Endothelial cell (in vitro differentiated cells): ENCODE data around the gene ZNF277. TPM values are rescaled to one million over a fixed set of nuclear protein-coding genes. Genes with fewer than 3 reads are reported as not detected.

Source experiments
- DNase-seq: peaks from one replicate; pipeline ENCODE4 v3.0.0; 2021; ENCODE audit warnings: low spot score
- H3K27ac Mint-ChIP-seq: one replicate; pipeline ENCODE4 v1.8.0; 2021; ENCODE audit warnings: mixed read lengths, inconsistent platforms; ENCODE audit not compliant: unreplicated experiment
- H3K27me3 Mint-ChIP-seq: one replicate; pipeline ENCODE4 v1.8.0; 2021; ENCODE audit warnings: mild to moderate bottlenecking, moderate library complexity, mixed read lengths, inconsistent platforms; ENCODE audit not compliant: unreplicated experiment
- H3K36me3 Mint-ChIP-seq: one replicate; pipeline ENCODE4 v1.8.0; 2021; ENCODE audit warnings: mild to moderate bottlenecking, low read depth, mixed read lengths, inconsistent platforms; ENCODE audit not compliant: unreplicated experiment
- H3K4me1 Mint-ChIP-seq: one replicate; pipeline ENCODE4 v1.8.0; 2021; ENCODE audit warnings: mild to moderate bottlenecking, mixed read lengths, inconsistent platforms; ENCODE audit not compliant: unreplicated experiment
- H3K4me3 Mint-ChIP-seq: one replicate; pipeline ENCODE4 v1.8.0; 2021; ENCODE audit warnings: mild to moderate bottlenecking, mixed read lengths, inconsistent platforms; ENCODE audit not compliant: unreplicated experiment
- H3K9me3 Mint-ChIP-seq: one replicate; pipeline ENCODE4 v1.8.0; 2021; ENCODE audit warnings: mixed read lengths, inconsistent platforms; ENCODE audit not compliant: unreplicated experiment
- total RNA-seq: library from RNA; stranded (reverse); fragmentation: NEBNext Ultra II Directional; extraction: Animal tissue kit (Norgen Biotek cat#: 25700); gene quantifications from one replicate; pipeline ENCODE4 v1.2.1, GENCODE V29; 2021; ENCODE audit not compliant: unreplicated experiment
- TF ChIP-seq, protein P1 (sequence below): fragments of 200-600 bp; sonication (generic); IDR thresholded peaks from one replicate; pipeline ENCODE4 v1.5.0; 2021; ENCODE audit warnings: antibody characterized with exemption; ENCODE audit not compliant: unreplicated experiment

The ZNF277 gene
- total RNA-seq, 1 donor from 2014 or later, result 26.1 TPM

DNA sequence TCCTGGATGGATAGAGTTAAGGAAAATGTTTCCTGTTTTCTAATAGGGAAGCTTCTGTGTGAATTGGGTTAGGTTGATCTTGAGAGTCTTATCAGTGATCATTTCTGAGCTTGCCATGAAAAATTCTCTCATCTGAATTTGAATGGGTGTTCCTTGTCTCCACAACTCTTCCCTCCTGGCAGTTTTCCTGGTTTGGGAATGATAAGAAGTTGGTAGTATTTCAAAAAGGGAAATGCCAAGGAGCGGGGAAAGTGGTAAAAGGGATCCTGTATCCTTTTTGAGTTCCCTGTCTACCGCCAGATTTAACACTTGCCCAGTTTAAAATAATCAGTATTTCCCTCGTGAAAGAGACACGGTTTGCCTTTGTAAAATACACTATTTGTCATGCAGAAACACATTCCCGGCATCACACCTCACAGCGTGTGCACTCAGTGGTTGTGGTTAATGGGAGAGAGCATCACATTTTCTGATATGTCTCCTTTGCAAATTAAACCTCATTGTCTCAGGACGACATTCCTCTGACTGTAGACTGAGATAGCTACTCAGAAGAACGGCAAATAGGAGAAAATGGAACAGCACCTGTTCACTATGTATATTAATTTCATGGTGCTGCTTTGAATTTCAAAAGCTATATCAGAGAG, 130.6 kb downstream of the ZNF277 start:
- Mint-ChIP-seq H3K27me3 (no peaks in the 10 kb centered on the region), H3K27ac (peak overlapping the region; percentile 11), H3K9me3 (no peaks in the 10 kb centered on the region), H3K4me1 (peaks cover 10% of the 10 kb centered on the region), H3K36me3 (no peaks in the 10 kb centered on the region), H3K4me3 (no peak overlapping the region)
- no peak for DNase-seq
- TF ChIP-seq, protein P1, sequence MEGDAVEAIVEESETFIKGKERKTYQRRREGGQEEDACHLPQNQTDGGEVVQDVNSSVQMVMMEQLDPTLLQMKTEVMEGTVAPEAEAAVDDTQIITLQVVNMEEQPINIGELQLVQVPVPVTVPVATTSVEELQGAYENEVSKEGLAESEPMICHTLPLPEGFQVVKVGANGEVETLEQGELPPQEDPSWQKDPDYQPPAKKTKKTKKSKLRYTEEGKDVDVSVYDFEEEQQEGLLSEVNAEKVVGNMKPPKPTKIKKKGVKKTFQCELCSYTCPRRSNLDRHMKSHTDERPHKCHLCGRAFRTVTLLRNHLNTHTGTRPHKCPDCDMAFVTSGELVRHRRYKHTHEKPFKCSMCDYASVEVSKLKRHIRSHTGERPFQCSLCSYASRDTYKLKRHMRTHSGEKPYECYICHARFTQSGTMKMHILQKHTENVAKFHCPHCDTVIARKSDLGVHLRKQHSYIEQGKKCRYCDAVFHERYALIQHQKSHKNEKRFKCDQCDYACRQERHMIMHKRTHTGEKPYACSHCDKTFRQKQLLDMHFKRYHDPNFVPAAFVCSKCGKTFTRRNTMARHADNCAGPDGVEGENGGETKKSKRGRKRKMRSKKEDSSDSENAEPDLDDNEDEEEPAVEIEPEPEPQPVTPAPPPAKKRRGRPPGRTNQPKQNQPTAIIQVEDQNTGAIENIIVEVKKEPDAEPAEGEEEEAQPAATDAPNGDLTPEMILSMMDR, result no peak

DNA sequence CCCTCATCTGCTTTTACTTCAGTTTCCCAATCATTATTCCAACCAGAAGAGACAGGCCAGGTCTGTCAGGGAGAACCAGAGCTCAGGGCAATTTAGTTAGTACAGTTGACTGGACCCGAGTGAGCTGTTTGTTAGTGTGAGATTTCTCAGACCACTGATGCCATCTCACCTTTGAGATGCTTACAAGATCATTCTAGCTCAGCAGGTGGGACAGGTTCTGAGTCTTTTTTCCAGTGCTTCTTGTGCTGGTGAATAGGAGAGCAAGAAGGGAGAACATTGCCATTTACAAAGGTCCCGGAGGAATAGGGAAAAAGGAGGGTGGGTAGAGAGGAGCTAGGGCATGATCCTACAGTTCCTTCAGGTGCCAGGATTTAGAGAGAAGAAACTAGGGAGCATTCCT, 131.4 kb downstream of the ZNF277 start:
- TF ChIP-seq, protein P1, result no peak
- no peak for DNase-seq
- H3K9me3 Mint-ChIP-seq, result no peaks in the 10 kb centered on the region
- no peak overlapping the region for H3K27ac Mint-ChIP-seq
- no peak overlapping the region for H3K4me3 Mint-ChIP-seq
- peaks cover 10% of the 10 kb centered on the region for H3K4me1 Mint-ChIP-seq
- H3K36me3 Mint-ChIP-seq, result peaks cover under 1% of the 10 kb centered on the region
- H3K27me3 Mint-ChIP-seq, result no peaks in the 10 kb centered on the region

DNA sequence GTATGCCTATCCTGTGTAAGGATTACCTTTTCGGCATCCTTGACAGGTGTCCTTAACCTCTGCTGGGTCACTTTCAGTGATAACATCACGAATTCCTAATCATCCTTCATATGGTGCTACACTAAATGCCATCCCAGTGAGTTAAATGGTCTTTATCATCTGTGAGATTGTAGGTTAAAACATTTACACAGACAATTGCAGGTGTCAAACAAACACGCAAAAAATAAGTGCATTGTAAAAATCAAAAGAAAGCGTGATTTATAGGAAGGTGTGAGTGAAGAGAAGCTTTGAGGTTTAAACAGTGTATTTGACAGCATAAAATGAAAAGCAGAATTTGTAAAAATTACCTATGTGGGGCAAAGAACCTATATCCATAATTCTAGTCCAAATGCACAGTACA, 132.3 kb downstream of the ZNF277 start:
- H3K36me3 Mint-ChIP-seq, result peaks cover 6% of the 10 kb centered on the region
- H3K4me3 Mint-ChIP-seq, result no peak overlapping the region
- peaks cover 10% of the 10 kb centered on the region for H3K4me1 Mint-ChIP-seq
- H3K27me3 Mint-ChIP-seq, result no peaks in the 10 kb centered on the region
- no peaks in the 10 kb centered on the region for H3K9me3 Mint-ChIP-seq
- H3K27ac Mint-ChIP-seq, result no peak overlapping the region
- DNase-seq, result no peak
- TF ChIP-seq, protein P1, result no peak

GRCh38 chr7:112341464-112341863, 135.0 kb downstream of the ZNF277 start:
- peaks cover 7% of the 10 kb centered on the region for H3K4me1 Mint-ChIP-seq
- no peak for DNase-seq
- no peak overlapping the region for H3K4me3 Mint-ChIP-seq
- TF ChIP-seq, protein P1, result no peak
- peaks cover 8% of the 10 kb centered on the region for H3K36me3 Mint-ChIP-seq
- no peak overlapping the region for H3K27ac Mint-ChIP-seq
- no peaks in the 10 kb centered on the region for H3K9me3 Mint-ChIP-seq
- H3K27me3 Mint-ChIP-seq, result no peaks in the 10 kb centered on the region

- no peak for DNase-seq
- H3K27ac Mint-ChIP-seq, result no peak overlapping the region
- peaks cover 8% of the 10 kb centered on the region for H3K36me3 Mint-ChIP-seq
- H3K4me3 Mint-ChIP-seq, result no peak overlapping the region
- no peaks in the 10 kb centered on the region for H3K27me3 Mint-ChIP-seq
- H3K9me3 Mint-ChIP-seq, result no peaks in the 10 kb centered on the region
- TF ChIP-seq, protein P1, result no peak
- H3K4me1 Mint-ChIP-seq, result no peaks in the 10 kb centered on the region
Measured at GRCh38 chr7:112346381-112347060, 140.0 kb downstream of the ZNF277 start.
